ENCODE data around the gene RBBP6. TPM values are rescaled to one million over a fixed set of nuclear protein-coding genes. Genes with fewer than 3 reads are reported as not detected.

Gene RBBP6
- total and polyA plus RNA-seq, 9 of the 15 experiments (the other 6 are each of a cell fraction or from before 2014, with no cell fraction given), result 19.2 to 76.6 (median 42.7) TPM

- TF ChIP-seq JUN (IDR thresholded peaks at IDR 0.05; ENCODE audit: borderline replicate concordance, low read depth, low read length), result no peak
- TF ChIP-seq JUN (CRISPR knock-in tag; IDR thresholded peaks at IDR 0.05; ENCODE audit: borderline replicate concordance), result no peak
- TF ChIP-seq ZNF165 (CRISPR knock-in tag; IDR thresholded peaks at IDR 0.05; ENCODE audit: borderline replicate concordance), result no peak
- TF ChIP-seq HES1 (IDR thresholded peaks at IDR 0.05; ENCODE audit: low read depth), result no peak
- TF ChIP-seq RUNX1 (IDR thresholded peaks at IDR 0.05; ENCODE audit: low read depth), result no peak
- 0 out of 4 replicates have a peak, but pooled peaks of 1 of the 2 experiments have one; percentile 42 for TF ChIP-seq TEAD1 (CRISPR knock-in tag; IDR thresholded peaks at IDR 0.05)
- TF ChIP-seq TAL1 (IDR thresholded peaks at IDR 0.05), result no peak
- TF ChIP-seq ARID4B (CRISPR knock-in tag; IDR thresholded peaks at IDR 0.05), result no peak
- TF ChIP-seq ZBTB1 (CRISPR knock-in tag; IDR thresholded peaks at IDR 0.05; ENCODE audit: borderline replicate concordance, low read depth), result peak; percentile 76; the same call in 1 of the 2 replicates
- no peak for TF ChIP-seq POLR3A (IDR thresholded peaks at IDR 0.05; ENCODE audit: borderline replicate concordance, extremely low read depth, insufficient read depth, insufficient read length)
- TF ChIP-seq FOXM1 (IDR thresholded peaks at IDR 0.05; ENCODE audit: low read depth), result no peak
- TF ChIP-seq FOXM1 (CRISPR knock-in tag; IDR thresholded peaks at IDR 0.05; ENCODE audit: low read depth), result 0 out of 2 replicates have a peak, but pooled peaks have one; percentile 74
- peak; percentile 21; the same call in 1 of the 2 replicates for TF ChIP-seq ZNF263 (CRISPR knock-in tag; IDR thresholded peaks at IDR 0.05; ENCODE audit: borderline replicate concordance)
- no peak for TF ChIP-seq ZSCAN29 (IDR thresholded peaks at IDR 0.05)
- no peak for TF ChIP-seq XRCC3 (IDR thresholded peaks at IDR 0.05)
- TF ChIP-seq THAP7 (CRISPR knock-in tag; IDR thresholded peaks at IDR 0.05), result no peak
- no peak for TF ChIP-seq HDAC1 (IDR thresholded peaks at IDR 0.05)
- TF ChIP-seq TCF7 (IDR thresholded peaks at IDR 0.05; ENCODE audit: borderline replicate concordance), result no peak
- no peak for TF ChIP-seq DNMT1 (IDR thresholded peaks at IDR 0.05)
- no peak for TF ChIP-seq COPS2 (conservative IDR thresholded peaks at IDR 0.05)
- TF ChIP-seq MEF2A (IDR thresholded peaks at IDR 0.05; ENCODE audit: control insufficient read depth, low read depth, low read length), result no peak
- no peak for TF ChIP-seq BCL6 (CRISPR knock-in tag; IDR thresholded peaks at IDR 0.05)
- no peak for TF ChIP-seq RBM25 (IDR thresholded peaks at IDR 0.05; ENCODE audit: low read depth, low read length, severe bottlenecking)
- no peak for TF ChIP-seq RBM22 (IDR thresholded peaks at IDR 0.05; ENCODE audit: low read depth, low read length, poor library complexity, severe bottlenecking)
These were observed 660 bp downstream of the RBBP6 start (continued) for GRCh38 chr16:24539850-24540601.
